ENCODE measurements around the gene PAPPA. TPM values are rescaled to one million over a fixed set of nuclear protein-coding genes. Genes with fewer than 3 reads are reported as not detected.

The PAPPA gene
- total and polyA plus RNA-seq, 11 donors = 0.23 to 8.5 (median 2.1) TPM

DNA sequence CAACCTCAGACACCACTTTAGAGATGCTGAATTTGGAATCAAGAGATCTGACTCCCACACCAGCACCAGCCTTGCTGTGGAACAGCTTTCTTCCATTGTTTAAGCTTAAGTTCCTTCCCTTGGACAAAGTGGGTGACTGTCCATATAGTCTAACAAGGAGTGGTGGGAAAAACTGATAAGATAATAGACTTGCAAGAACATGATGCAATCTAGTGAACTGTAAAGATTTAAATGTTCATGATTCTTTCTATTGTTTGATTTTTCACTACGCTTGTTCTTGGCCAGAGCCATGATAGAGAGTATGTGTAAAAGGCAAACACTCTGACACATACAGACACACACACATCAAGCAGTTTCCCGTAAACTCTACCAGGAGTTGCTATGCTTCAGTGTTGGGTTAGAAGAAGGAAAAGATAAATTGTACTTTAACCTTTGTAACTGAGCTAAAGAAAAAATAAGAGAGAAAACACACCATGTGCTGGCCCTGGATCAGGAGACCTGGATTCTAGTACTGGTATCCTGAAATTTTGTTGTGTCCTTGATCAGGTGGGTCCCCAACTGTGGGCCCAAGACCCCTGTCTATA, 94.3 kb downstream of the PAPPA start:
- no peak for TF ChIP-seq POLR2A (IDR thresholded peaks at IDR 0.05)
- TF ChIP-seq, protein P1, sequence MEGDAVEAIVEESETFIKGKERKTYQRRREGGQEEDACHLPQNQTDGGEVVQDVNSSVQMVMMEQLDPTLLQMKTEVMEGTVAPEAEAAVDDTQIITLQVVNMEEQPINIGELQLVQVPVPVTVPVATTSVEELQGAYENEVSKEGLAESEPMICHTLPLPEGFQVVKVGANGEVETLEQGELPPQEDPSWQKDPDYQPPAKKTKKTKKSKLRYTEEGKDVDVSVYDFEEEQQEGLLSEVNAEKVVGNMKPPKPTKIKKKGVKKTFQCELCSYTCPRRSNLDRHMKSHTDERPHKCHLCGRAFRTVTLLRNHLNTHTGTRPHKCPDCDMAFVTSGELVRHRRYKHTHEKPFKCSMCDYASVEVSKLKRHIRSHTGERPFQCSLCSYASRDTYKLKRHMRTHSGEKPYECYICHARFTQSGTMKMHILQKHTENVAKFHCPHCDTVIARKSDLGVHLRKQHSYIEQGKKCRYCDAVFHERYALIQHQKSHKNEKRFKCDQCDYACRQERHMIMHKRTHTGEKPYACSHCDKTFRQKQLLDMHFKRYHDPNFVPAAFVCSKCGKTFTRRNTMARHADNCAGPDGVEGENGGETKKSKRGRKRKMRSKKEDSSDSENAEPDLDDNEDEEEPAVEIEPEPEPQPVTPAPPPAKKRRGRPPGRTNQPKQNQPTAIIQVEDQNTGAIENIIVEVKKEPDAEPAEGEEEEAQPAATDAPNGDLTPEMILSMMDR (IDR thresholded peaks at IDR 0.05) = no peak
- H3K27ac ChIP-seq = no peak overlapping the region
- DNase-seq (no peak), ATAC-seq (no peak)
- no peaks in the 10 kb centered on the region for H3K4me1 ChIP-seq
- WGBS, 4 donors = 75 to 86% (median 78%) methylated on average over 2 of the region's 2 CpGs
- intact Hi-C loops (cut with DNase I) = no loop called here
- H3K36me3 ChIP-seq = no peaks in the 10 kb centered on the region
- H3K4me3 ChIP-seq = no peak overlapping the region
- no peaks in the 10 kb centered on the region for H3K27me3 ChIP-seq
- no peaks in the 10 kb centered on the region for H3K9me3 ChIP-seq

DNA sequence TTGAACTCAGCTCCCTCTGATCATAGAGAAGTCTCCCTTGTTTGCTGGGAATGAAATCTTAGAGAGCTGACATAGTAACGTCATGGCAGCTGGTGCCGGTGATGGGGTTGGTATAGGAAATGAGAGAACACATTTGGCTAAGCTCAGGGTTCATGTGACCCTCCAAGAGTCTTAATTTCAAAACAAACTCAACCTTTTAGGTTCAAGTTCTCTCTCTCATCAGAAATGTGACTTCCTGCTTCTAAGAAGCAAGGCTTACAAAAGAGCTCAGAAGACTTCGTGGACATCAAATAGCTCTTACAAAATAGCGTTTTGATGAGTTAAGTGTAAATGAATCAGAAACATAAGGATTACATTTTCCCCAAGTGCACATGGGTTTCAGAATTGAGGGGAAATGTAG, 97.3 kb downstream of the PAPPA start:
- intact Hi-C loops (cut with DNase I) = loop anchor here in 1 of 10 donors (10.0 kb wide), 1 partner anchor 46 kb away; no protein-coding TSS in a partner anchor
- TF ChIP-seq, protein P1 (IDR thresholded peaks at IDR 0.05) = no peak
- TF ChIP-seq POLR2A (IDR thresholded peaks at IDR 0.05) = no peak
- no peak for DNase-seq
- Histone ChIP-seq H3K4me1 (no peaks in the 10 kb centered on the region), H3K4me3 (no peak overlapping the region), H3K9me3 (no peaks in the 10 kb centered on the region), H3K36me3 (no peaks in the 10 kb centered on the region), H3K27ac (no peak overlapping the region), H3K27me3 (no peaks in the 10 kb centered on the region)
- no peak for ATAC-seq
- WGBS, 4 donors = 81 to 84% (median 82%) methylated on average over 4 of the region's 4 CpGs

DNA sequence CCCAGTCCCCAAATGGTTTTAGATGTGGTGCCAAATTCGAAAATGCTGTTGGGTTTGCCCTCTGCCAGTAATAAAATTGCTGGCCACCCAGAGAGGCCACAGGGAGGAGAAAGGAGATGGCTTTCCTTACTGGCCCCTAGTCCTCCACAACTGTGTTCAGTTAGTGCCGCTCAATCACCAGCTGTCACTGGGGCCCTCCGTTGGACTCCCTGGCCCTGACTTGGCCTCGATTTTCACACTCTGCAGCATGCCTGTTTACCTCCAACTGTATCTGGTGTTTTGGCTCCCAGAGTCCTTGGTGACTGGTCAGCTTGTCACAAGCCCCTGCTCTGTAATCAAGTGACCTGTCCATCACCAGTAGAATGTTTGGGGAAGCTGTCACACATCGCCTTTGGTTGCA, 97.8 kb downstream of the PAPPA start:
- H3K36me3 ChIP-seq = no peaks in the 10 kb centered on the region
- DNase-seq (no peak), ATAC-seq (no peak)
- TF ChIP-seq, protein P1 (IDR thresholded peaks at IDR 0.05) = no peak
- no peak for TF ChIP-seq POLR2A (IDR thresholded peaks at IDR 0.05)
- WGBS, 4 donors = 60 to 71% (median 63%) methylated on average over 5 of the region's 5 CpGs
- H3K9me3 ChIP-seq = no peaks in the 10 kb centered on the region
- no peak overlapping the region for H3K27ac ChIP-seq
- intact Hi-C loops (cut with DNase I) = loop anchor here in 1 of 10 donors (10.0 kb wide), 1 partner anchor 47 kb away; no protein-coding TSS in a partner anchor
- H3K27me3 ChIP-seq = no peaks in the 10 kb centered on the region
- H3K4me3 ChIP-seq = no peak overlapping the region
- H3K4me1 ChIP-seq = no peaks in the 10 kb centered on the region

DNA sequence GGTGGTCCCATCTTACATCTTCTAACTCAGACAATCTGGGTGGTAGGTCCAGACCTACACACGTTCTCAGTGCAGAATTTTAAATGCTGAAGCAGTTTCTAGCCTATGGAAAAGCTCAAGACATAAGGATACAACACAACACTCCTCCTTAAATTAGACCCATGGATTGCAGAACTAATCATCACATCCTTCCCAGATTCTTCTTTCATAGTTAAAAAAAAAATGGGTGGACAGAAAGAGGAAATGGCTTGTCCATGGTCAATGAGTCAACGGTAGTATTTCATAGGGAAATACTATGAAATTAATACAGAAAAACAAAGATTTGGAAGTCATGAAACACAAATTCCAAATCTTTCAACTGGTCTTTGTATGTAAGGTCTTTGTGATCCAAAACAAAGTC, 106.9 kb downstream of the PAPPA start:
- H3K9me3 ChIP-seq = no peaks in the 10 kb centered on the region
- H3K36me3 ChIP-seq = no peaks in the 10 kb centered on the region
- no peaks in the 10 kb centered on the region for H3K4me1 ChIP-seq
- ATAC-seq (no peak), DNase-seq (no peak)
- intact Hi-C loops (cut with DNase I) = loop anchor here in 1 of 10 donors (10.0 kb wide), 1 partner anchor 54 kb away; no protein-coding TSS in a partner anchor
- 73 to 84% (median 74%) methylated on average over 2 of the region's 2 CpGs for WGBS, 4 donors
- TF ChIP-seq, protein P1 (IDR thresholded peaks at IDR 0.05) = no peak
- no peak for TF ChIP-seq POLR2A (IDR thresholded peaks at IDR 0.05)
- no peak overlapping the region for H3K4me3 ChIP-seq
- H3K27ac ChIP-seq = no peak overlapping the region
- H3K27me3 ChIP-seq = no peaks in the 10 kb centered on the region
